Activated gamma-delta T cell treated with anti-CD3 and anti-CD28 coated beads, Interleukin-2, amount 50 U/mL, for 16 hours (primary cell): ENCODE data around the gene GAA.

Source experiments
- DNase-seq: peaks from one replicate; pipeline ENCODE4 v3.0.0-alpha.2; 2020; ENCODE audit warnings: low read depth

GAA gene

GRCh38 chr17:80104321-80104955, 3.1 kb downstream of the GAA start:
- no peak for DNase-seq

- DNase-seq, result no peak
Observed at GRCh38 chr17:80104956-80105375, 3.6 kb downstream of the GAA start.

DNA sequence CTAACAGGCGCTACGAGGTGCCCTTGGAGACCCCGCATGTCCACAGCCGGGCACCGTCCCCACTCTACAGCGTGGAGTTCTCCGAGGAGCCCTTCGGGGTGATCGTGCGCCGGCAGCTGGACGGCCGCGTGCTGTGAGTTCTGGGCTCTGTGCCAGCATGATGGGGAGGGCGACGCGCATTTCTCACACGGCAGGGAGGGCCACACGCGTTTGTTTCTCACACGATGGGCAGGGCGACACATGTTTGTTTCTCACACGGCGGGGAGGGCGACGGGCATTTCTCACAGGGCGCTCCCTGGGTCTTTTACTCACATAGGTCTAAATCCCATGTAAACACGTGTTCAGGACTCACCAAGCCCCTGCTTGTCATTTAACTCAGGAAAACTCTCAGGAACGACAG, 4.4 kb downstream of the GAA start:
- DNase-seq, result no peak

DNA sequence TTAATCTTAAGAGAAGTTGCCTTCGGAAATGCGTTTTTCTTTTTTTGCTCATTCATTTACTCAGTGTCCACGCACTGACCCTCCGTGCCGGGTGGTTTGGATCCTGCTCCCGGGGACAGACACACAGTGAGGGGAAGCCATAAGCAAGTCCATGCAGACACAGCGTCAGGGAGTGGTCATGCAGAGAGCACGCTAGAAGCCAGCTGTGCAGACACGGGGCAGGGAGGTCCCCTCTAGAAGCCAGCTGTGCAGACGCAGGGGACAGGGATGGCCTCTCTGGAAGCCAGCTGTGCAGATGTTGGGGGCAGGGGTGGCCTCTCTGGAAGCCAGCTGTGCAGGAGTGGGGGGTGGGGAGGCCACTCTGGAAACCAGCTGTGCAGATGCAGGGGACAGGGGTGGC, 4.8 kb downstream of the GAA start:
- DNase-seq, result no peak

DNA sequence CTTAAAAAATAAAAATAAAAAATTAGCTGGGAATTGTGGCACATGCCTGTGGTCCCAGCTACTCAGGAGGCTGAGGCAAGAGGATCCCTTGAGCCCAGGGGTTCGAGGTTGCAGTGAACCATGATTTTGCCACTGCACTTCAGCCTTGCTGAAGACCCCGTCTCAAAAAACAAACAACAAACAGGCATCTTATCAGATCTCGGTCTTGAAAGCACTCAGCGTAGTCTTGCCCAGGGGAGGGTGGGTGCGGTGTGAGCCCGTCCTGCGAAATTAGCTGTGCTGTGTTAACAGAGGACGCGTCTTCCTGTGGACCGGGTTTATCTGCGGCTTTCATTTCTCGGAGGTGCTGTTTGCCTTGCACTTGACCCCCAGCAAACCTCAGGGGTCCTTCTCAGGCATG, 5.4 kb downstream of the GAA start:
- DNase-seq, result no peak

- DNase-seq, result no peak
Observed at GRCh38 chr17:80107231-80108021, 6.0 kb downstream of the GAA start.

- no peak for DNase-seq
Observed at GRCh38 chr17:80108036-80108971, 6.9 kb downstream of the GAA start.

DNA sequence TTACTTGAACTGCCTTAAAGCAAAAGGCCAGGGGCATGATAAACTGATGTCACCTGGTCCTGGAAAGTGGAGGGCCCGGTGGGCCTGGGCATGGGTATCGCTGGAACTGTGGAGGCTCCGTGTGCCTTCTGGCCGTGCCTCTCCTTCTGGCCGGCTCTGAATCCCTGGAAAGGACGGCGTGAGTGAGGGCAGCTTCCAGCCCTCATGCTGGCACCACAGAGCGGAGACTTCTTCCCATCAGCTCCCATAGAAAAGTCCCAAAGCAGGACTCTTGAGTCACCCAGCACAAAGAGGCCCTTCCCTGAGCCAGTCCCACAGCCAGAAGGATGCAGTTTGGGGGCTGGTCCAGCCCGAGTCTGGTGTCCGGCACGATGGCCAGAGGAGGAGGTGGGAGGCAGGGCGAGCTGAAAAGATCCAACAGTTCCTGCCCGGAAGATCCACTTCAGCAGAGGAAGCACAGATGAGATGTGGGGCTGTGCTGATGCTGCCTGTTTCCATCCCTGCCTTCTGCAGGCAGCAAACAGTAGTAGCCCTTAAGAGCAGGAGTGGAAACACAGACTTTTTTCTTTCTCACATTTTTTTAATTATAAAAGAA, 7.8 kb downstream of the GAA start:
- no peak for DNase-seq

DNA sequence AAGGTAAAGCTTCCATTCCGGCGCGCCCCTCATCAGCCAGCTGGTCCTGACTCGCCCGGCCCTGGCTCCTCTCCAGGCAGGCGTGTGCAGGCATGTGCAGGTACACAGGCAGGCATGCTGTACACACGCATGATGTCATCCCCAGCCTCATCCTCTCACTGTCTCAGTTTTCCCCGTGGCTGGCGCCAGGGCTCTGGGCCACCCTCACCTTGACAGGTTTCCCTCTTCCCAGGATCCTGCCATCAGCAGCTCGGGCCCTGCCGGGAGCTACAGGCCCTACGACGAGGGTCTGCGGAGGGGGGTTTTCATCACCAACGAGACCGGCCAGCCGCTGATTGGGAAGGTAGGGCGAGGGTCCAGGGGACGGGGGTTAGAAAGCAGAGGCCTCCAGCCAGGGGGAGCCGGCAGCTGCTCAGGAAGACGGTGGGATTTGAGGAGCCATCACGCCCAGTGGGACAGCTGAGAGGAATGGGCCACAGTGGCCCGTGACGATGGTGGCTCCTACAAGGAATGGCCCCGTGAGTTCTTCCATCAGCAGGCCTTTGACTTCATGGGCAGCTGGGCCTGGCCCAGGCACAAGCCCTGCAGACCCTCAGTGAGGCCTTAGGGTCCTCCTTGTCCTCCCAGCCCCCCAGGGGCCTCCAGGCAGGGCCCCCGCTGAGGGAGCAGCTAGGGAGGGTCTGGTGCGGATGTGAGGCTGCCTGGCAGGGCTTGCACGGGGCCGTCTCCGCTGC, 8.5 kb downstream of the GAA start:
- DNase-seq, result no peak

- no peak for DNase-seq
Observed at GRCh38 chr17:80110447-80110812, 9.0 kb downstream of the GAA start.

- no peak for DNase-seq
Observed at GRCh38 chr17:80110927-80111701, 9.7 kb downstream of the GAA start.

DNA sequence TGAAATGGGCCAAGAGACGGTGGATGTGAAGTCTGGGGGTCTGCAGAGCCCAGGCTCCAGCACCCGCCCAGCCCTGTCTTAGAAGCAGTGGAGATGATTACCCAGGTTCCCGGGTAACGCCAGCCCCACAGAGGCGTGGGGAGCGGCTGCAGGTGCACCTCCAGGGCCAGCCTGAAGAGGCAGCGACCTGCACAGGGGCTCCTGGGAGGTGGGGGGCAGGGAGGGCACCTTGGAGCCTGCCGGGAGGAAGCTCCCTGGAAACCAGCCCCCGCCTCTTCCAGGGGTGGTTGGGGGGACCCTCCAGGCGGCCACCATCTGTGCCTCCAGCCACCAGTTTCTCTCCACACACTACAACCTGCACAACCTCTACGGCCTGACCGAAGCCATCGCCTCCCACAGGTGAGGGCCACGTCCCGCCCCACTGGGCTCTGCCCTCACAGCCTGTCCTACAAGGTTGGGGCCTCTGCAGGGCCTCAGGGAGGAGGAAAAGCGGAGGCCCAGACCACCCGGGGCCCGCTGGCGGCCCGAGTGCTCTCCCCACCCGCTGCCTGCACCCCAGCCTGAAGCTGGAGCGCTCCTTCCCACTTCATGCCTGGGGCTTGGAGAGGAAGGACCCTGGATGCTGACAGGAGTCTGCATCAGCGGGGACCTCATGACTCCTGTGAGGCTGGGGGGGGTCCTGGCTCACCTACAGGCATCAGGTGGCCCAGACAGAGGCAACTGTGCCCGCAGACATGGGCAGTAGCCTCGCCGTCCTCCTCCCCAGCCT, 10.5 kb downstream of the GAA start:
- DNase-seq, result no peak

DNA sequence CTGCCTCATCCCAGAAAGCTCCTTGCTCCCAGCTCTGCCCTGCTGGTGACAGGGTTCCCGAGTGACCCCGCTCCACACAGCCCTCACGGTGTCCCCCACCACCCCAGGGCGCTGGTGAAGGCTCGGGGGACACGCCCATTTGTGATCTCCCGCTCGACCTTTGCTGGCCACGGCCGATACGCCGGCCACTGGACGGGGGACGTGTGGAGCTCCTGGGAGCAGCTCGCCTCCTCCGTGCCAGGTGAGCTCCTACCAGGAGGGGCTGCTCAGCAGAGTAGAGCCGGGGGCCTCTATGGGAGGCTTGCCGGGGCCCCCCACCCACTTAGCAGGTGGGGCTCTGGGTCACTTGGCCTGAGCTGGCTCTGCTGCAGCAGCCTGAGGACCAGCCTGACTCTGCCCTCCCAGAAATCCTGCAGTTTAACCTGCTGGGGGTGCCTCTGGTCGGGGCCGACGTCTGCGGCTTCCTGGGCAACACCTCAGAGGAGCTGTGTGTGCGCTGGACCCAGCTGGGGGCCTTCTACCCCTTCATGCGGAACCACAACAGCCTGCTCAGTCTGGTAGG, 11.2 kb downstream of the GAA start:
- no peak for DNase-seq

GRCh38 chr17:80113033-80113484, 11.7 kb downstream of the GAA start:
- DNase-seq, result no peak

DNA sequence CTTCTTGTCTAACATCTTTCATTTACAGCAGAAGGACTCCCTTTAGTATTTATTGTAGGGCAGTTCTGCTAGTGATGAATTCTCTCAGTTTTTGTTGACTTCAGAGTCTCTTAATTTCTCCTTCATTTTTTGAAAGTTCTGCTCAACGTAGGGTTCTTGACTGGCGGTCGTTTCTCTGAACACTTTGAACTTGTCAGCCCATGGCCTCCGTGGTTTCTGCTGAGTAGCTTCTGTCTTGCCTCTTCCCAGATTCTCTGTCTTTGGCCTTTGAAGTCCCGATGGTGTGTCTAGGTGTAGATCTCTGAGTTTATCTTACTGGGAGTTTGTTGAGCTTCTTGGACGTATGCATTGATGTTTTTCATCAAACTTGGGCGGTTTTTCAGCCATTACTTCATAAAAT, 13.4 kb downstream of the GAA start:
- no peak for DNase-seq

- no peak for DNase-seq
Observed at GRCh38 chr17:80115159-80115558, 13.8 kb downstream of the GAA start.

DNA sequence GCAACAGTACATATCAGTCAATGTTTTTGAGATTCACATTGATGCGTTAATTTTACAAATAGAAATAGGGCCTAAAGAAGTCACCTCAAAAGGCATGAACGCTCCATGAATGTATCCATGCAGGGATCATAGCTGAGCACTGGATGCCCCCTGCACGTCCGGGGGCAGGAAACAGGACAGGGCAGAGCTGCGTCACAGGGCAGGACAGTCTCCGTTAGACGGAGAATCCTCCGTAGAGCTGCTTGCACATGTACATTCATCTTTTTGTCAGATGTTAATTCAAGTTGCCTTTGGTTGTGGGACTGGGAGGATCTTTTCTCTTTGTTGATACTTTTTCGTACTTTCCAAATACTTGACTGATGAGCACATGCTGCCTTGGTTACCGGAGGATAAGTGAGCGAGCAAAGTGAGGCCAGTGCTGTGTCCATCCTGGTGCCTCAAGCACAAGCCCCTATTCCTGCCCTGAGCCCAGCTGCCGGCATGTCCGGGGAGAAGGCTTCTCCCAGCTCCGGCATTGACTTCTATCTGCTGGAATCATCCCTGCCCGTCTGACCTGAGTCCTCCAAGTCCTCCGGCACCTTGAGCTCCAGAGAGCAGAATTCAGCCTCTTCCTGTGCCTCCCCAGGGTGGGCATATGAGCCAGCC, 15.0 kb downstream of the GAA start:
- DNase-seq, result no peak

DNA sequence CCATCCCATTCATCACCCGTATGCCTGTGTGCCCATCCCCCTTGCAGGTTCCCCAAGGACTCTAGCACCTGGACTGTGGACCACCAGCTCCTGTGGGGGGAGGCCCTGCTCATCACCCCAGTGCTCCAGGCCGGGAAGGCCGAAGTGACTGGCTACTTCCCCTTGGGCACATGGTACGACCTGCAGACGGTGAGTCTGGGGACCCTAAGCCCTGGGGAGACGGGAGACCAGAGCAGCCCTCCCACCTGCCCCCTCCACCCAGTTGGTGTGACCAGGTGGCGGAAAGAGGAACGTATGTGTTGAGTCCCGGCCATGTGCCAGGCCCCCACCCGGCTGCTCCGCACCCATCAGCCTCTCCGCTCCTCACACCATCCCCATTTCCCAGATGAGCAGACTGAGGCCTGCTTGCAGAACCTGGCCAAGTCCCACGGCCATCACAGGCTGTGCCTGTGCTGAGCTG, 15.6 kb downstream of the GAA start:
- no peak for DNase-seq
